Cardiac ventricle fibroblast (primary cell): ENCODE data around the gene SYT8. TPM values are rescaled to one million over a fixed set of nuclear protein-coding genes. Genes with fewer than 3 reads are reported as not detected.

ENCODE experiments used
- total RNA-seq: library from RNA; depleted of rRNA; stranded (reverse); fragments of >200 nt; gene quantifications from 2 replicates; pipeline ENCODE4 v1.2.3, GENCODE V29; 2015

Gene SYT8
- total RNA-seq: not detected in 2 replicates

GRCh38 chr11:1834779-1835670 lies at the start of gene SYT8:
TSS of gene SYT8 (plus strand) at chr11:1834990. CDS start at chr11:1835106, 116 bp downstream.

GRCh38 chr11:1838426-1839144 lies 3.8 kb downstream of the SYT8 start, which contains the start of gene TNNI2:
TSS of gene TNNI2 (plus strand) at chr11:1838981. CDS start at chr11:1839697, 716 bp downstream.

GRCh38 chr11:1852877-1853276 lies 18.1 kb downstream of the SYT8 start, which contains the start of gene LSP1:
TSS of gene LSP1 (plus strand) at chr11:1853084. CDS start at chr11:1853145, 61 bp downstream.

Other genes with a start within 250 kb of the SYT8 start
- gene KRTAP5-1, start 249.7 kb upstream of the SYT8 start, total RNA-seq: not detected in 2 replicates
- gene KRTAP5-2, start 236.7 kb upstream of the SYT8 start, total RNA-seq: not detected in 2 replicates
- gene KRTAP5-3, start 226.5 kb upstream of the SYT8 start, total RNA-seq: not detected in 2 replicates
- gene KRTAP5-4, start 212.9 kb upstream of the SYT8 start, total RNA-seq: not detected in 2 replicates
- gene KRTAP5-5, start 205.2 kb upstream of the SYT8 start, total RNA-seq: not detected in 2 replicates
- not detected in 2 replicates for gene KRTAP5-6, start 137.8 kb upstream of the SYT8 start, total RNA-seq
- 0.44 and 1.6 TPM in 2 replicates for gene IFITM10, start 84.4 kb upstream of the SYT8 start, total RNA-seq
- gene CTSD, start 71.1 kb upstream of the SYT8 start, total RNA-seq: 454 and 486 TPM in 2 replicates
- gene TNNI2, start 4.0 kb downstream of the SYT8 start, total RNA-seq: not detected in 2 replicates
- 238 and 277 TPM in 2 replicates for gene LSP1, start 18.1 kb downstream of the SYT8 start, total RNA-seq
- gene PRR33, start 56.9 kb downstream of the SYT8 start, total RNA-seq: not detected in 2 replicates
- gene TNNT3, start 84.7 kb downstream of the SYT8 start, total RNA-seq: 2.9 and 7.9 TPM in 2 replicates
- 1.9 and 2.2 TPM in 2 replicates for gene MRPL23, start 112.3 kb downstream of the SYT8 start, total RNA-seq
- gene H19, start 162.9 kb downstream of the SYT8 start, total RNA-seq: 1,186 and 1,727 TPM in 2 replicates